Superior temporal gyrus (tissue), 1 donor: ENCODE data around the gene HDAC4.
"Not testable (repeated sequence)": the region's sequence is repeated elsewhere in the genome, so short reads cannot be mapped to it uniquely, and the experiment has no call there.

Experiments used
- DNase-seq: peaks from one replicate; pipeline ENCODE4 v3.0.0-alpha.2; 2016; ENCODE audit errors: extremely low spot score

Gene HDAC4

GRCh38 chr2:239188536-239188935, 212.3 kb downstream of the HDAC4 start:
- no peak for DNase-seq

GRCh38 chr2:239187464-239188253, 213.2 kb downstream of the HDAC4 start:
- no peak for DNase-seq

- no peak for DNase-seq
These were observed 214.1 kb downstream of the HDAC4 start for GRCh38 chr2:239186516-239187357.

GRCh38 chr2:239184968-239185903, 215.6 kb downstream of the HDAC4 start:
- no peak for DNase-seq

- no peak for DNase-seq
These were observed 216.6 kb downstream of the HDAC4 start for GRCh38 chr2:239184179-239184578.

- DNase-seq: no peak
These were observed 217.6 kb downstream of the HDAC4 start for GRCh38 chr2:239182981-239183791.

- no peak for DNase-seq
These were observed 218.8 kb downstream of the HDAC4 start for GRCh38 chr2:239181903-239182581.

- no peak for DNase-seq
These were observed 219.5 kb downstream of the HDAC4 start for GRCh38 chr2:239181074-239181902.

GRCh38 chr2:239180526-239181073, 220.2 kb downstream of the HDAC4 start:
- no peak for DNase-seq

- no peak for DNase-seq
These were observed 220.9 kb downstream of the HDAC4 start for GRCh38 chr2:239179851-239180371.

GRCh38 chr2:239178954-239179353, 221.9 kb downstream of the HDAC4 start:
- no peak for DNase-seq

GRCh38 chr2:239178484-239178883, 222.3 kb downstream of the HDAC4 start:
- no peak for DNase-seq

- DNase-seq: no peak
These were observed 222.9 kb downstream of the HDAC4 start for GRCh38 chr2:239177908-239178307.

GRCh38 chr2:239177325-239177724, 223.5 kb downstream of the HDAC4 start:
- no peak for DNase-seq

- not testable (repeated sequence) for DNase-seq
These were observed 224.5 kb downstream of the HDAC4 start for GRCh38 chr2:239176138-239176803.

- no peak for DNase-seq
These were observed 225.6 kb downstream of the HDAC4 start for GRCh38 chr2:239175181-239175580.

- no peak for DNase-seq
These were observed 227.5 kb downstream of the HDAC4 start for GRCh38 chr2:239173301-239173700.

- no peak for DNase-seq
These were observed 229.2 kb downstream of the HDAC4 start for GRCh38 chr2:239171643-239172042.
